Small intestine (tissue), 16 donors: ENCODE data around the gene DAPL1. TPM values are rescaled to one million over a fixed set of nuclear protein-coding genes. Genes with fewer than 3 reads are reported as not detected.

Source experiments
- DNase-seq, 2 donors: peaks; one replicate each; pipeline versions ENCODE4 v3.0.0 to v3.0.0-alpha.2; 2013
- FAIRE-seq: peaks from 2 replicates; lab custom pipeline; 2012; peaks lifted over from hg19 to GRCh38; lab: Jason Lieb, UNC
- H3K27ac ChIP-seq, 3 donors: one replicate each; pipeline ENCODE4 v1.5.1; 2013; ENCODE audit warnings: low read length in 2 of 3, mild to moderate bottlenecking in 2 of 3, control low read depth in 1 of 3, inconsistent platforms in 1 of 3, low read depth in 1 of 3, moderate library complexity in 1 of 3
- H3K27me3 ChIP-seq, 3 donors: one replicate each; pipeline ENCODE4 v1.6.1; 2013; ENCODE audit warnings: low read length in 3 of 3, inconsistent platforms in 1 of 3; ENCODE audit not compliant: control insufficient read depth in 3 of 3, insufficient read depth in 3 of 3
- H3K36me3 ChIP-seq, 3 donors: one replicate each; pipeline ENCODE4 v1.6.1; 2013; ENCODE audit warnings: low read length in 3 of 3, inconsistent platforms in 1 of 3, low read depth in 1 of 3, mild to moderate bottlenecking in 1 of 3, moderate library complexity in 1 of 3; ENCODE audit not compliant: control insufficient read depth in 3 of 3, insufficient read depth in 2 of 3
- H3K4me1 ChIP-seq, 3 donors: one replicate each; pipeline ENCODE4 v1.6.1; 2013; ENCODE audit warnings: low read length in 2 of 3, inconsistent platforms in 1 of 3, low read depth in 1 of 3, mild to moderate bottlenecking in 1 of 3, moderate library complexity in 1 of 3; ENCODE audit not compliant: control insufficient read depth in 3 of 3, insufficient read depth in 2 of 3
- H3K4me3 ChIP-seq, 3 donors: one replicate each; pipeline ENCODE4 v1.5.1; 2013; ENCODE audit warnings: low read length in 3 of 3, control low read depth in 1 of 3, inconsistent platforms in 1 of 3, low read depth in 1 of 3, mild to moderate bottlenecking in 1 of 3, moderate library complexity in 1 of 3
- H3K9me3 ChIP-seq, 2 donors: one replicate each; pipeline ENCODE4 v1.6.1; 2013; ENCODE audit warnings: low read depth in 1 of 2, low read length in 1 of 2; ENCODE audit not compliant: control insufficient read depth in 2 of 2, insufficient read depth in 1 of 2
- WGBS, 3 donors: extraction: QIAGEN DNeasy Blood & Tissue Kit; methylation state at CpG; one replicate each; pipeline ENCODE4 v1.1.7; 2013; 5-methylcytosine and 5-hydroxymethylcytosine counted together
- long read RNA-seq, 10 donors: transcript quantifications; one replicate each; lab custom pipeline, GENCODE V29; 2026
- polyA plus RNA-seq, 4 donors: library from polyadenylated mRNA; stranded (reverse) in 3 of 4; unstranded in 1 of 4; fragments of 200-250 nt in 3 of 4; fragments of 120-200 nt in 1 of 4; gene quantifications; one replicate each; pipeline versions ENCODE4 v1.2.1 to v1.2.3, GENCODE V29; 2013
- donor health status: healthy with polysubstance abuse.
- donor health status: control.
- donor health status: control.
- donor health status: Bipolar disorder and iron deficiency.
- donor health status: healthy.

The DAPL1 gene, protein sequence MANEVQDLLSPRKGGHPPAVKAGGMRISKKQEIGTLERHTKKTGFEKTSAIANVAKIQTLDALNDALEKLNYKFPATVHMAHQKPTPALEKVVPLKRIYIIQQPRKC
- 1 to 10 TPM; 2.0 to 4.0 (median 2.4) TPM for polyA plus RNA-seq
- long read RNA-seq, donor 1 = 0 reads
- long read RNA-seq, donor 2 = 0 reads
- long read RNA-seq, donor 3, partial matches to known transcripts = 0 of 1 reads
- long read RNA-seq, donor 3, other reads (novel, unspliced or antisense) = 0 of 1 reads
- long read RNA-seq, donor 4 = 0 reads
- long read RNA-seq, donor 5 = 0 reads
- long read RNA-seq, donor 6 = 0 reads
- long read RNA-seq, donor 7 = 0 reads
- long read RNA-seq, donor 8 = 0 reads
- long read RNA-seq, donor 9, partial matches to known transcripts = 0 of 1 reads
- long read RNA-seq, donor 9, other reads (novel, unspliced or antisense) = 0 of 1 reads
- long read RNA-seq, donor 10 = 0 reads

DNA sequence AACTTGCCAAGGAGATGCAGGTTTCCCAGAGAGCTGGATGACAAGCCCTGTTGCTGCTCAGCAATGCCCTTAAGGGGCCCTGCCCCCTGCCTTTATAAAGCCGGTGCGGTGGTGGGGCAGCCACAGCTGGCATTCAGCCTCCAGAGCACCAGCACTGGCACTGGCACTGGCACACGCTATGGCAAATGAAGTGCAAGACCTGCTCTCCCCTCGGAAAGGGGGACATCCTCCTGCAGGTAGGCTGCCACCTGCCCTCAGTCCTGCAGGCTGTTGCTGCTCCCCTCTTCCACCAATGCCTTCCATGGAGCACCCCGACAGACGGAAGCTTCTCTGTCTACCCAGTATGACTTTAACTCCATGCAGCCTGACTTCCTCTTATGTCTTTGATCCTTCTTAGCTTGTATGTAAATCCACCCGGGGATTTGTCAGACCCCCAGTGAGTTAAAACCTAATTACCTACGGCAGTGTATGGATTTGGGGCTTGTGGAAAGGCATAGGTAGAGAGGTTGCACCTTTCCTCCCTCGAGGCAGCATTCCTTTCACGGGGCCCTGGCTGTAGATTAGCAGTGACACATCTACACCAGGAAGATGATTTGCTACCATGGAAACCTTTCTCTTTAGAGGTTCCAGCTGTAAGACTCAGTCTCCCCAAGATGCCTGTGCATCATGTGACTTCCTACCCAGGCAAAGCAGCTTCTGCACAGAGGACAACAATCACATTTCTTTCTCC lies at the start of gene DAPL1:
DAPL1 (plus strand) TSS at position 123 of the 730 bp plus-strand sequence; CDS start at position 179, 56 bp downstream.
- peak; percentile 21 to 68 for DNase-seq
- H3K4me1 ChIP-seq = no peaks in the 10 kb centered on the region
- peaks cover 0 to 3% (median 2%) of the 10 kb centered on the region in 3 donors for H3K27me3 ChIP-seq
- H3K36me3 ChIP-seq = no peaks in the 10 kb centered on the region
- FAIRE-seq = no peak
- no peak within 1 kb of the TSS for H3K27ac ChIP-seq
- peak within 1 kb of the TSS in 1 of 3 donors; percentile 9 for H3K4me3 ChIP-seq
- H3K9me3 ChIP-seq = no peaks in the 10 kb centered on the region
- WGBS, 3 donors = 8 to 23% (median 14%) methylated on average over 10 of the region's 10 CpGs

DNA sequence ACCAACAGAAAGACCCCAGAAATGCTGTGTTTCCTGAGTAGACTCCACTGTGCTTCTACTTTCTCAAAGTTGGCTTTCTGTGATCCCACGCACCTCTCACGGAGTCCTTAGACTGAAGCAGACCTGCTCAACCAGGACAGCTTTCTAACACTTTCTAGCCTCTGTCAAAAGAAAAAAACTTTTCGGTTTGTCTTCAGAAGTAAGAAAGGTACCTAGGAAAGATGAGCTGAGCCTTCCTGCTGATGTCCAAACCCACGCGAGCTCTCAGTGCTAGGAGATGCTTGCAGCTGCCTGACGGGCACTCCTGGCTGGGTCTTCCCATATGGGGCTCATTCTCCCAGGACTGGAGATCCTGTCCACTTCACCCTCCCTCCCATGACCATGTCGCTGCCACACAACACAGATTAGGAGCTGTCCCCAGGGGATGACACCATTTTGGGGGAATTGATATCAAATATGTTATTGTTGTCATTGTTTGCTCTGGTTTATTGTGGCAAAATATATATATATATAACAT lies 49.2 kb upstream of the DAPL1 start:
- DNase-seq = no peak
- H3K4me3 ChIP-seq = no peak overlapping the region
- FAIRE-seq = no peak
- 39 to 53% (median 39%) methylated on average over 6 to 7 of the region's 7 CpGs for WGBS, 3 donors
- H3K9me3 ChIP-seq = no peaks in the 10 kb centered on the region
- no peaks in the 10 kb centered on the region for H3K4me1 ChIP-seq
- H3K27ac ChIP-seq = no peak overlapping the region
- H3K27me3 ChIP-seq = peaks cover 0 to 11% (median 3%) of the 10 kb centered on the region in 3 donors
- no peaks in the 10 kb centered on the region for H3K36me3 ChIP-seq

DNA sequence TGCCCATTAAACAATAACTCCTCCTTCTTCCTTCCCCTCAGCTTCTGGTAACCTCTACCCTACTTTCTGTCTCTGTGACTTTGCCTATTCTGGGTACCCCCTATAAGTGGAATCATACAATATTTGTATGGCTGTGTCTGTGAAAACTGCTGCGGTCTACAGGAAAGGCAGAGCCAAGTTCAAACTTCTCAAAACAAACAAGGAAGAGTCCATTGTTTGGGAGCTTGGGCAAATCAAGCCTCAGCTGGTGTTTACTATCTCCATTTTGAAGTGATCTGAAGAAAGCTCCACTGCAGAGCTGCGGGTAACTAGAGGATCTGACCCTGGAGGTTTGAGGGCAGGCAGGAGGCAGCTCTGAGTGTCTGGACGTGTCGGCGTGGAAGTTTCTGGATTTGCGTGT lies 48.6 kb upstream of the DAPL1 start:
- Histone ChIP-seq H3K27me3 (peaks cover 0 to 11% (median 3%) of the 10 kb centered on the region in 3 donors), H3K36me3 (no peaks in the 10 kb centered on the region), H3K9me3 (no peaks in the 10 kb centered on the region), H3K4me1 (no peaks in the 10 kb centered on the region), H3K27ac (peak overlapping the region in 1 of 3 donors; percentile 27), H3K4me3 (no peak overlapping the region)
- 40 to 50% (median 46%) methylated on average over 6 of the region's 6 CpGs for WGBS, 3 donors
- FAIRE-seq (no peak), DNase-seq (no peak)

DNA sequence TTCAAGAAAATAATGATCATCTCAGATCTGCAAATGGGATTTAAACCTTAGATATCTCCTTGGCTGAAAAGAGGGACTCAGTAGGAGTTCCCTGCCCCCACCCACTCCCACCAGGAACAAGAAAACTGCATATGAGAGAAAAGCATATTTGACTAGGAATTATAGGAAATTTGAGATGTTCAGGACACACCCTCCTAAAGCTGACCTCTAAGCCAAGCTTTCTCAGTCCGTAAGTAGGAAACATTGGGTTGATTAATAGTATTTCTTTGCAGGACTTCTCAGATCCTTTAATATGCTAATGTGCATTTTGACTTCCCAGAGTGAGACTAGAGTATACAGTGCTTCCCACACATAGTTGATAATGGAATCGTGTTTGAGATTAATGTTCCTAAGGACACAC lies 47.8 kb upstream of the DAPL1 start:
- DNase-seq (no peak), FAIRE-seq (no peak)
- WGBS, 3 donors = 50 to 63% (median 63%) methylated on average over 2 of the region's 2 CpGs
- H3K4me1 ChIP-seq = no peaks in the 10 kb centered on the region
- no peak overlapping the region for H3K4me3 ChIP-seq
- H3K36me3 ChIP-seq = no peaks in the 10 kb centered on the region
- no peak overlapping the region for H3K27ac ChIP-seq
- H3K27me3 ChIP-seq = peaks cover 0 to 11% (median 3%) of the 10 kb centered on the region in 3 donors
- no peaks in the 10 kb centered on the region for H3K9me3 ChIP-seq

DNA sequence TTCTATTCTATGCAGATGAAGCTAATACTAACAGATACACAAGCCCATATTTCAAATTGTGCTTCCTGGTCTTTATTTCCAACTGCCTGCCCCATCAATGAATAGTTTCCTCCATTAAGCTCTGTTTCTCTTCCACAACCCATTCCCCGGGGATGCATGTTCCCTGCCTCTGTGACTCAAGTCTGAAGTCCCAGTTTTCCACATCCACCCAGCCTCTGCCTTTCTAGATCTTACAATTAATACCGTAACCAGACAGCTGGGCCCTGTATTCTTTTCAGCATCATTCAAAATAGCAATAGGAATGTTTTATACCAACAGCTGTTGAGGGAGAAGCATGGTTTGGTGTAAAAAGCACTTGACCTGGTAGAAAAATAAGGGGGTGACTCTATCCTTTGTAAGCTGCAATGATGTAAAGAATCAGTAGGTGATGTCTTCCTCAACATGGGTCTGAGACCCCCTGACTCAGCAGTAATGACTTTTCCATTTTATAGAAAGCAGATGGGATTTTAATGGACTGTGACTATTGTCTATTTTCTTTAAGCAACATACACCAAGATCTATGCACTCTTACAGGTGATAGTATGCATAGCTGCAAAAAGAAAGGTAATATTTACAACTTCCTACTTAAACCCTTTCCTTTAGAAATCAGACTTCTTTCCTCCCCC lies 46.1 kb upstream of the DAPL1 start:
- DNase-seq (no peak), FAIRE-seq (no peak)
- Histone ChIP-seq H3K27ac (no peak overlapping the region), H3K36me3 (no peaks in the 10 kb centered on the region), H3K27me3 (peaks cover 0 to 11% (median 3%) of the 10 kb centered on the region in 3 donors), H3K4me1 (no peaks in the 10 kb centered on the region), H3K4me3 (no peak overlapping the region), H3K9me3 (no peaks in the 10 kb centered on the region)
- 75 to 91% (median 82%) methylated on average over 2 of the region's 2 CpGs for WGBS, 3 donors

DNA sequence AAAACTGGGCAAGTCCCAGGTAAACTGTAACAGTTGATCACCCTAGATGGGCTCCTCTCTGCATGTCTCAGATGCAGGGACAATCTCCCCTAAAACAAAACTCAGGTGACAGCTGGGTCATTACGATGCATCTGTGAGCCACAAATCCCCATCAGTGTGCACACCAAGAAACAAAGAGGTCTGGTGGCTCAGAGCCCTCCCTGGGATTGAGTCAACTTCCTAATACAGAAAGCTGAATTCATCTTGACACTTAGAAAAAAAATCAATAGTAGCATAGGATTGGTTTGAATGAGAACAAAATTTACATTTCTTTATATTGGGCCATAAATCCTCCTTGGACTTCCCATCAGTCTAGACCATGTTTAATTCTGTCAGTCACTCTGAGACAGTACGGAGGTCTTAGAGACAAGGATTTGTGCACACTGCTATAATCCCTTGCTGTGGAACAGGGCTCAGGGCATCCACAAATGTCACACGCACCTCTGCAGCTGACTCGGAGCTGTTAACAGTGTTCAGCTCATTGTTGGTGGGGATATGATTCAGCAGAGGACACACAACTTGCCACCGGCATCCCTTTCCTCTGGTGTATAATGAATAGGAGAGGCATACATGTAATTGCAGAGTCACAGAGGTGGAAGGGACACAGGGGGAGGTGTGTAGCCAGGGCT lies 44.5 kb upstream of the DAPL1 start:
- no peak for DNase-seq
- no peaks in the 10 kb centered on the region for H3K4me1 ChIP-seq
- no peak overlapping the region for H3K27ac ChIP-seq
- WGBS, 3 donors = 79 to 87% (median 84%) methylated on average over 5 of the region's 5 CpGs
- H3K36me3 ChIP-seq = no peaks in the 10 kb centered on the region
- H3K27me3 ChIP-seq = peaks cover 0 to 11% (median 3%) of the 10 kb centered on the region in 3 donors
- FAIRE-seq = no peak
- H3K9me3 ChIP-seq = no peaks in the 10 kb centered on the region
- no peak overlapping the region for H3K4me3 ChIP-seq

DNA sequence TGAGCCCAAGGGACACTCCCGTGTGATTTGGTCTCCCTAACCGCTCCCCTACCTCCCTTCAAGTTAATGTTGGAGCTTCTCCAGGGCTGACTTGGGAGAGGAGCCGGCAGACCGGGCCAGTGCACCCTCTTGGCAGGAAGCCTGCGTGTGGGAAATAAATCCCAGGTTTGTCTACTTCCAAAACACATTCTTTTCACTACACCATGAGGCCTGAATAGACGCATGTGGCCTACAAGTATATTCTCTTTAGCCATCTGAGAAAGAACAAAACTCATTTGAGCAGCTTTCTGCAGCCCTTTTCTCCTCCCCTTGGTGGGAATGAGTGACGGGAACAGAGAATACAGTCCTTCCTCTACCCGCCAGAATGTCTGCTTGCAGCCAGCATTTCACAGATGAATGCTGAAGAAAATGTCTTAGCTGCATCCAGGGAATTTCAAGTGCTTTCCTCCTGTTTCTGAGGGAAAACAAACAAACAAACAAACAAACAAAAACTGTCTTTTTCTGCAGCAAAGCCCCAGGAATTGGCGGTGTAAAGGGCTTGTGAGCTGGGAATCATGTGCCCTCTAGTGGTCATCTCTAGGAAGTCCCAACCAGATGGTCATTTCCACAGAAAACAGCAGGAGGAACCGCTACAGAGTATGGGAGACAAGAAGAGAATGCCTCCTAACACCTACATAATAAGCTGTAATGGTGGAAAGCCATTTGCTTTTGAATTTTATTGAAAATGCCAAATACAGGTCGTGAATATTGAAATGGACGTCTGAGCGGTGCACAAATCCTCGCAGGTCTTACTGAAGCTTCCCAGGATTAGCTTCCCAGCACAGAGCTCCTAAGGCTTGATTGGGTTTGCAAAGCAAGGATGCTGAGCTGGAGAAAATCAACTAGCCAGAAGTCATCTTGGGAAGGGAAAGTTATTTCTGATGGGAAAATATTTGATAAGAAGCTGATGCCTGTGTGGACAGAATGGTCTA lies 41.2 kb upstream of the DAPL1 start:
- WGBS, 3 donors = 23 to 37% (median 32%) methylated on average over 14 of the region's 14 CpGs
- H3K36me3 ChIP-seq = no peaks in the 10 kb centered on the region
- no peaks in the 10 kb centered on the region for H3K4me1 ChIP-seq
- H3K27ac ChIP-seq = no peak overlapping the region
- peaks cover 0 to 3% of the 10 kb centered on the region in 2 donors for H3K9me3 ChIP-seq
- FAIRE-seq (no peak), DNase-seq (peak; percentile 63 to 75)
- no peak overlapping the region for H3K4me3 ChIP-seq
- peaks cover 0 to 1% (median 0%) of the 10 kb centered on the region in 3 donors for H3K27me3 ChIP-seq
